Suprapubic skin (tissue), 3 donors: Measurements from ENCODE around the gene PEX6.

Source experiments
- POLR2A ChIP-seq, 2 donors: fragments of 450-650 bp; IDR thresholded peaks; one replicate each; pipeline ENCODE4 v1.6.1; 2017; ENCODE audit warnings: antibody characterized with exemption in 2 of 2, mild to moderate bottlenecking in 2 of 2, moderate library complexity in 2 of 2
- TF ChIP-seq, protein P1 (sequence below), 2 donors: fragments of 200-600 bp in 1 of 2; fragments of 450-650 bp in 1 of 2; sonication (generic) in 1 of 2; IDR thresholded peaks; one replicate each; pipeline ENCODE4 v1.5.1; 2016 to 2019; ENCODE audit warnings: antibody characterized with exemption in 2 of 2, mild to moderate bottlenecking in 1 of 2, moderate library complexity in 1 of 2

DNA sequence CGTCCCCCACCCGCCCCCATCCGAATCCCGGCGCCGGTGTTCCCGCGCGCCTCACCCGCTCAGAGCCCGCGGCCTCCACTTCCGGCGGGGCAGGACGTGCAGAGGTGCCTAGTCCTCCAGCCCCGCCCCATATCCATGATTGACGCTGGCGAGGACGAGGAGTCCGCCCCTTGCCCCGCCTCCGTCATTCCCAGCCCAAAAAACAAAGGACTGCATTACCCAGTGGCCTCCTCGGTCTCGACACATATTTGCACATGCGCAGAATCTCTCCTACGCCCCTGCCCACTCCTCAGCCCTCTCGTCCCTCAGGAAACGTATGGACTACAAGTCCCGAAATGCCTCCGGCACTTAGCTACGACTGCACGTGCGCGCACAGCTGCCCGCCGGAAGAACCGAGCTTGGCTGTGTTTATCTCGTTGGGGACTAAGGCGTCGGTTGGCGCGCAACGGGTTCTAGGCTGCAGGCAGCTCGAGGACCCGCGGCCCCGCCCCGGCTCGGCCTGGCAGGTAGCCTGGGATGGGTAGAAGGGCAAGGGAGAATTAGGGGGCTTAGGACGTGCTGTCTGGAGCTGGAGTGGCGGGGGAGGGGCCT is 35.0 kb upstream of the PEX6 start, which contains the start of the genes KLHDC3 and MEA1:
- TF ChIP-seq, protein P1, sequence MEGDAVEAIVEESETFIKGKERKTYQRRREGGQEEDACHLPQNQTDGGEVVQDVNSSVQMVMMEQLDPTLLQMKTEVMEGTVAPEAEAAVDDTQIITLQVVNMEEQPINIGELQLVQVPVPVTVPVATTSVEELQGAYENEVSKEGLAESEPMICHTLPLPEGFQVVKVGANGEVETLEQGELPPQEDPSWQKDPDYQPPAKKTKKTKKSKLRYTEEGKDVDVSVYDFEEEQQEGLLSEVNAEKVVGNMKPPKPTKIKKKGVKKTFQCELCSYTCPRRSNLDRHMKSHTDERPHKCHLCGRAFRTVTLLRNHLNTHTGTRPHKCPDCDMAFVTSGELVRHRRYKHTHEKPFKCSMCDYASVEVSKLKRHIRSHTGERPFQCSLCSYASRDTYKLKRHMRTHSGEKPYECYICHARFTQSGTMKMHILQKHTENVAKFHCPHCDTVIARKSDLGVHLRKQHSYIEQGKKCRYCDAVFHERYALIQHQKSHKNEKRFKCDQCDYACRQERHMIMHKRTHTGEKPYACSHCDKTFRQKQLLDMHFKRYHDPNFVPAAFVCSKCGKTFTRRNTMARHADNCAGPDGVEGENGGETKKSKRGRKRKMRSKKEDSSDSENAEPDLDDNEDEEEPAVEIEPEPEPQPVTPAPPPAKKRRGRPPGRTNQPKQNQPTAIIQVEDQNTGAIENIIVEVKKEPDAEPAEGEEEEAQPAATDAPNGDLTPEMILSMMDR (IDR thresholded peaks at IDR 0.05): no peak
- no peak for TF ChIP-seq POLR2A (IDR thresholded peaks at IDR 0.05)
